HG02840 (cell line): Measurements from ENCODE around the gene TMEM123.
"Not testable (repeated sequence)": the region's sequence is repeated elsewhere in the genome, so short reads cannot be mapped to it uniquely, and the experiment has no call there.

ENCODE experiments used
- ATAC-seq: cut with Tn5 transposase; IDR thresholded peaks from one replicate; pipeline ENCODE4 v1.9.1; 2021; ENCODE audit warnings: mild to moderate bottlenecking, moderate library complexity, moderate number of reproducible peaks; ENCODE audit not compliant: unreplicated experiment, low FRiP score

Gene TMEM123

GRCh38 chr11:102374633-102375424, 77.7 kb downstream of the TMEM123 start:
- not testable (repeated sequence) for ATAC-seq

DNA sequence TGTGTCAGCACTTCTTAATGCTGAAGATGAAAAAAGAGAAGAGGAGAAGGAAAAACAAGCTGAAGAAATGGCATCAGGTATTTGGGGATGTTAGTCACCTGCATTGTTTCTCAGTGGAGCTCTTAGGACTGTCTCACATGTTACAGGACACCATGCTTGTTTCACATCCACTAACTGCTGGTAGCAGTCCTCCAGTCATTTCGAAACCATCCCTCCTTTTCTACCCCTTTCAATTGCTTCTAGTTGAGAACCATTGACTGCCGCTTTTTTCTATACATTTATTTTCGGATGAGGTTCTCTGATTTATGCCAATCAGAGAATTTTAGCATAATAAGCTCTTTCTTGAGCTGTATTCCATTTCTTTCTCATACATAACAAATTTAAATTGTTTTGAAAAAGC, 84.1 kb downstream of the TMEM123 start:
- ATAC-seq: peak; percentile 100

- no peak for ATAC-seq
These were observed 85.2 kb downstream of the TMEM123 start for GRCh38 chr11:102367364-102367763.

DNA sequence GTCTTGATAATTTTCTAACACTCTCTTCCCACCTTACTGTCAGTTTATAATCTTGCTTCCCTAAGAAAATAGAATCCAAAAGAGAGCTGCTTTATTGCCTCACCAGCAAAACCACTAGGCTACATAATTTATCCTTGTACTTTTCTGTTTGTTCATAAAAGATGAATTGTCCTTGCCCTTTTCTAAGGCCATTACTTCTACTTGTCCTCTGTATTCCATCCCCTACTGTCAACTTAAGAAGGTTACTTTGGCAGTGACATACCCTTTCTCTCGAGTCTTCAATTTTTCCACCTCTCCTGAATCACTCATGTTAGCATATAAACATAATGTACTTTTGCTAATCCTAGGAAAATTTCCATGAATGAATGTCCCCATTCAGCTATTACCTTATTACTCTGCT, 87.6 kb downstream of the TMEM123 start:
- no peak for ATAC-seq

GRCh38 chr11:102361086-102362031, 91.2 kb downstream of the TMEM123 start:
- no peak for ATAC-seq

DNA sequence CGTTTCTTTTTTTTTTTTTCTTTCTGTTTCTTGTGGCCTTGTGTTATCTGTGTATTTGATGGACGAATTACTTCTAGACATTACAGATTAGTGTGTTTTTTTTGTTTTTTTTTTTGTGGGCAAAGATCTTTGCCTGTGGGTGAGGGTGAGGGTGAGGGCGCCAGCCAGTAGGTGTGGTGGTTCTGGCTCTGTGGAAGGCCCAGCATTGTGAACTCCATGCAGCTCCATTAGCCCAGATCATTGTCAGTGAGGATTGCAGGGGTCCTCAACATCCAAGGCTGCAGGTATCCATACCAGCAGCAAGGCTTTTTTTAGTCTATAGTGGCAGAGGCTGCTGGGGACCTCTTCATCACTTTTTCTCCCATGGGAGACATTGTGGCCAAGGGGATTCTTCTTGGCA, 91.9 kb downstream of the TMEM123 start:
- no peak for ATAC-seq

DNA sequence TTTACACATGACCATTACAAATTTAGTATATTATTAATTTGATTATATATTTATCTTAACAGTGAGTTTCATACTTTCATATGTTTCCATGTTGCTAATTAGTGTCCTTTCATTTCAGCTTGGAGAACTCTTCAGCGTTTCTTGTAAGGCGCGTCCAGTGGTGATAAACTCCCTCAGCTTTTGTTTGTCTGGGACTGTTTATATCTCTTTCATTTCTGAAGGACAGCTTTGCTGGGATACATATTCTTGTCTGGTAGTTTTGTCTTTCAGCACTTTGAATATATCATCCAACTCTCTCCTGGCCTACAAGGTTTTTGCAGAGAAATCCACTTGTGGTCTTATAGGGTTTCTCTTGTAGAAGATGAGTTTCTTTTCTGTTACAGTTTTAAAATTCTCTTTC, 93.2 kb downstream of the TMEM123 start:
- no peak for ATAC-seq

- ATAC-seq: no peak
These were observed 95.4 kb downstream of the TMEM123 start for GRCh38 chr11:102357116-102357515.

GRCh38 chr11:102347462-102348370, 104.8 kb downstream of the TMEM123 start:
- ATAC-seq: peak; percentile 2

DNA sequence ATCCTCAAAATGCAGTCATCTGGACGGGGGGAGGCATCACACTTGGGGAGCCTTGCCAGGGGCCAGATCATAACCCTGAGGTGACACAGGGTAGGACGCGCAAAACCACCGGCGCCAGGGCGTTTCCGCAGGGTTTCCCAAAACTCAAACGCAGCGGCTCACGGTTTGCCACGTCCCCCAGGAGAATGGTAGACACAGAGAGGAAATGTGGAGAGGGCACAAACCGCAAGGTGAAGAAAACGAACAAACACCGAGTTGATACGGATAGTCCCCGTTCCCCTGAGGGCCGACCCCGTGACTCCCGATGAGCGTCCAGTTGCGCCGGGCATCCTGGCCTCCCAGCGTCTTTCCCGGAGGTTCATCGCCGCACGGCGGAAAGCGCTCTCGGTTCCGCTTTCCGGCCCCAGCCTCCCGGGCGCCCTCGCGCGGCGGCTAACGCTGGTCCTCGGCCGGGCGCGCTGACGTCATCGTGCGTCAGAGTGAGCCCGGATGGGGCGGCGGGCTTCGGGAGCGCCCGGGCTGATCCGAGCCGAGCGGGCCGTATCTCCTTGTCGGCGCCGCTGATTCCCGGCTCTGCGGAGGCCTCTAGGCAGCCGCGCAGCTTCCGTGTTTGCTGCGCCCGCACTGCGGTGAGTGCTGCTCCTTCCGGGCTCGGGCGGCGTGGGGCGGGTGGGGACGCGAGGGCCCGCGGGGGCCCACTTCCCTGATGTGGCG, 105.7 kb downstream of the TMEM123 start, which contains the start of gene BIRC2:
Gene BIRC2, plus strand, starts transcription at position 467 of the 714 bp plus-strand sequence. CDS start 2,641 bp downstream, outside the sequence.
- peak; percentile 88 for ATAC-seq

GRCh38 chr11:102346456-102346747, 106.2 kb downstream of the TMEM123 start:
- no peak for ATAC-seq
